GM19240 (cell line): ENCODE data around the gene ASS1.

Experiments used
- DNase-seq: peaks from one replicate; pipeline ENCODE4 v3.0.0; 2011; ENCODE audit warnings: low spot score; ENCODE audit not compliant: insufficient read length

The ASS1 gene

GRCh38 chr9:130418776-130419175 is 26.0 kb upstream of the ASS1 start:
- no peak for DNase-seq

GRCh38 chr9:130419521-130420035 is 25.2 kb upstream of the ASS1 start:
- no peak for DNase-seq

- DNase-seq, result no peak
Observed at GRCh38 chr9:130421154-130421801, 23.5 kb upstream of the ASS1 start.

GRCh38 chr9:130421802-130422276 is 22.9 kb upstream of the ASS1 start:
- no peak for DNase-seq

GRCh38 chr9:130422546-130422945 is 22.2 kb upstream of the ASS1 start:
- DNase-seq, result no peak

GRCh38 chr9:130423272-130423671 is 21.5 kb upstream of the ASS1 start:
- DNase-seq, result no peak

GRCh38 chr9:130424595-130425454 is 19.9 kb upstream of the ASS1 start:
- no peak for DNase-seq

- DNase-seq, result no peak
Observed at GRCh38 chr9:130425741-130426466, 18.9 kb upstream of the ASS1 start.

GRCh38 chr9:130426467-130426773 is 18.3 kb upstream of the ASS1 start:
- no peak for DNase-seq

- DNase-seq, result no peak
Observed at GRCh38 chr9:130426883-130427282, 17.9 kb upstream of the ASS1 start.

- no peak for DNase-seq
Observed at GRCh38 chr9:130427326-130427725, 17.4 kb upstream of the ASS1 start.

- no peak for DNase-seq
Observed at GRCh38 chr9:130428086-130428665, 16.6 kb upstream of the ASS1 start.

GRCh38 chr9:130429381-130429780 is 15.4 kb upstream of the ASS1 start:
- no peak for DNase-seq

- no peak for DNase-seq
Observed at GRCh38 chr9:130429831-130430230, 14.9 kb upstream of the ASS1 start.

GRCh38 chr9:130430232-130430631 is 14.5 kb upstream of the ASS1 start:
- no peak for DNase-seq

- DNase-seq, result no peak
Observed at GRCh38 chr9:130430734-130431535, 13.8 kb upstream of the ASS1 start.

GRCh38 chr9:130431536-130432303 is 13.0 kb upstream of the ASS1 start:
- no peak for DNase-seq

- DNase-seq, result no peak
Observed at GRCh38 chr9:130432362-130432761, 12.4 kb upstream of the ASS1 start.

GRCh38 chr9:130432796-130433167 is 12.0 kb upstream of the ASS1 start:
- no peak for DNase-seq
